Measurements from ENCODE around the gene CCNO. TPM values are rescaled to one million over a fixed set of nuclear protein-coding genes. Genes with fewer than 3 reads are reported as not detected.
A peak's percentile ranks its signal among the peaks of the same experiment; 100 is the strongest.

The CCNO gene
- total and polyA plus RNA-seq, 2 donors (not counting 3 experiments of a cell fraction or from before 2014, with no cell fraction given), result 0.37 to 0.58 TPM

DNA sequence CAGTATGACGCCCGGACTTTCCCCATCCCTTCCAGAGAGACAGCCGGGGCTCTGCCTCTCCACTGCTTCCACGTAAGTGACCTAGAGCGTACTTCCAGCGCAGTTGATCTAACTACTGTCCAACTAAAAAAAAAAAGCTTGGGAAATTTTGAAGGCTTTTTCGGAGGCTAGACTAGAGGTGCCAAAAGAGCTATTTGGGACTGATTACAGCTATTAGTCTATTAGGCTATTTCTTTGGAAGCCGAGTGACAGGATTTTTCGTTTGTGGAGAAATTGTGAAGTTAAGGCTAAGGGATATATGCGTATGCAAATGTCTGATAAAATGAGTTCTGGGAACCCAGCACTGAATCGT, 1.5 kb downstream of the CCNO start:
- H3K79me2 ChIP-seq (ENCODE audit: control insufficient read depth, insufficient read depth, low read length), result no peaks in the 10 kb centered on the region
- peak overlapping the region in 1 of 3 experiments; percentile 44 for H3K4me3 ChIP-seq (replicated peaks in 1 of 3; ENCODE audit: insufficient read depth in 1 of 3, low read depth in 1 of 3, low read length in 3 of 3)
- no peaks in the 10 kb centered on the region for H3K9me1 ChIP-seq (replicated peaks; ENCODE audit: control insufficient read depth, extremely low read depth, insufficient read depth, low read length)
- no peak overlapping the region for H2AFZ ChIP-seq (ENCODE audit: low read depth, low read length)
- BruUV-seq (replicated peaks), result no TSS peak
- H3K4me2 ChIP-seq (ENCODE audit: insufficient read depth, low read length), result no peak overlapping the region
- intact Hi-C loops (cut with micrococcal nuclease) (loop anchor here (2.0 to 5.0 kb wide), 3 partner anchors 59 to 300 kb away; partner anchors contain the start of genes CDC20B, DHX29, MTREX and PLPP1), dilution Hi-C loops (cut with MboI; ENCODE audit: extremely low pct_ligation_motif_present, low sequenced_read_pairs) (loop anchor here (10.0 kb wide), 1 partner anchor 67 kb away; the partner anchor contains the start of gene GPX8)
- H3K9me3 ChIP-seq (replicated peaks; ENCODE audit: control insufficient read depth, insufficient read depth, low read length), result no peaks in the 10 kb centered on the region
- CTCF ChIA-PET, result interaction anchor here (0.6 to 2.6 kb wide), 6 partner anchors 11 to 72 kb away, joined by 3 to 11 read pairs (median 4); partner anchors contain the start of genes CDC20B and GPX8
- H3K9ac ChIP-seq (replicated peaks; ENCODE audit: extremely low read depth, insufficient read depth, low read length), result no peak overlapping the region
- DNase-seq (ENCODE audit: low read depth, low spot score) (peak; percentile 52), FAIRE-seq (peak; percentile 48)
- POLR2A ChIA-PET, result no interaction called here
- peaks cover 52 to 58% of the 10 kb centered on the region in 2 experiments for H3K27me3 ChIP-seq (ENCODE audit: control insufficient read depth in 2 of 2, insufficient read depth in 2 of 2, low read length in 2 of 2)
- peak; percentile 53 for TF ChIP-seq EZH2 (IDR thresholded peaks at IDR 0.05; ENCODE audit: borderline replicate concordance, low read depth, low read length, severe bottlenecking)
- no peak for TF ChIP-seq FOS (IDR thresholded peaks at IDR 0.05; ENCODE audit: borderline replicate concordance, insufficient read depth, low read length)
- no peaks in the 10 kb centered on the region for H4K20me1 ChIP-seq (replicated peaks; ENCODE audit: control insufficient read depth, extremely low read depth, insufficient read depth, low read length)
- peaks cover 29% of the 10 kb centered on the region for H3K4me1 ChIP-seq (ENCODE audit: control insufficient read depth, extremely low read depth, insufficient read depth, low read length)
- H3K36me3 ChIP-seq (ENCODE audit: control insufficient read depth in 2 of 2, extremely low read depth in 1 of 2, insufficient read depth in 2 of 2, low read length in 2 of 2), result no peaks in the 10 kb centered on the region
- H3K27ac ChIP-seq (ENCODE audit: insufficient read depth, low read depth, low read length), result no peak overlapping the region

DNA sequence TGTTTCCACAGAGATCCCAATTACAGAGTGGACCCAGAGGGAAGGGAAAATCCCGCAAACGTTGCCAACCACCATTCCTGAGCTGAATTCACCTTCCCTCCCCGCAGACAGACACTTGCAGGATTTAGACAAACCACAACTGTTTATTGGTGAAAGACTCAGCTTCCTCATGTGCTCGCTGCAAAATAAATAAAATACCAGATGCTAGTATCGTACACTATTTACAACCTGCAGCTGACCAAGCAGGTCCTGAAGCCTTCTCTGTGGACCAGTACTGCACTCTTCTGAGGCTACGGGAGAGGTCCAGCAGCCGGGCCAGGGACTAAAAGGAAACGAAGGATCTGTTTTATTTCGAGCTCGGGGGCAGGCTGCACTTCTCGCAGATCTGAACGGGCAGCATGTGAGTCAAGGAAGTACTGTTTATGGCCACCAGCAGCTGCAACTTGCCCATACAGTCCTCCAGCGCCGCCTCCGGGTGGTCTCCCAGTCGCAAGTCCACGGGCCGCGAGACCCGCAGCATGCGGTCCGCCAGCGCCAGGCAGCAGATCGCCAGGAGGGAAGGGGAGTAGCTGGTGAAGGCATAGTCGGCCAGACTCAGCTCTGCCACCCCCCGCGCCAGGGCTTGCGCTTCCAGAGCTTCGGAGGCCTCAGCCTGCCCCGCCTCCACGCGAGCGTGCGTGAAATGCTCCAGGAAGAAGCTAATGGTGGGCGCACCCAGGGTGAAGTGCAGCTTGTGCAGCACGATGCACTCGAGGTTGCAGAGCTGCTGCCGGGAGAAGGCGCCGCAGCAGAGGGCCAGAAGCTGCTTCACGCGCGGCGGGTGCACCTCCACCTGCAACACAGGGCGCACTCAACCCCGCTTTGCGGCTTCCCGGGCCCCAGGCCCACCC, 2.1 kb downstream of the CCNO start:
- Histone ChIP-seq H3K9me3 (replicated peaks; ENCODE audit: control insufficient read depth, insufficient read depth, low read length) (no peaks in the 10 kb centered on the region), H3K9ac (replicated peaks; ENCODE audit: extremely low read depth, insufficient read depth, low read length) (no peak overlapping the region), H3K36me3 (ENCODE audit: control insufficient read depth in 2 of 2, extremely low read depth in 1 of 2, insufficient read depth in 2 of 2, low read length in 2 of 2) (no peaks in the 10 kb centered on the region), H3K4me3 (replicated peaks in 1 of 3; ENCODE audit: insufficient read depth in 1 of 3, low read depth in 1 of 3, low read length in 3 of 3) (peak overlapping the region in 1 of 3 experiments; percentile 17), H2AFZ (ENCODE audit: low read depth, low read length) (no peak overlapping the region), H4K20me1 (replicated peaks; ENCODE audit: control insufficient read depth, extremely low read depth, insufficient read depth, low read length) (no peaks in the 10 kb centered on the region), H3K4me1 (ENCODE audit: control insufficient read depth, extremely low read depth, insufficient read depth, low read length) (peaks cover 29% of the 10 kb centered on the region), H3K79me2 (ENCODE audit: control insufficient read depth, insufficient read depth, low read length) (no peaks in the 10 kb centered on the region), H3K27me3 (ENCODE audit: control insufficient read depth in 2 of 2, insufficient read depth in 2 of 2, low read length in 2 of 2) (peaks cover 53 to 63% of the 10 kb centered on the region in 2 experiments), H3K9me1 (replicated peaks; ENCODE audit: control insufficient read depth, extremely low read depth, insufficient read depth, low read length) (no peaks in the 10 kb centered on the region), H3K4me2 (ENCODE audit: insufficient read depth, low read length) (no peak overlapping the region), H3K27ac (ENCODE audit: insufficient read depth, low read depth, low read length) (no peak overlapping the region)
- TF ChIP-seq FOS (IDR thresholded peaks at IDR 0.05; ENCODE audit: borderline replicate concordance, insufficient read depth, low read length), result no peak
- no peak for TF ChIP-seq JUN (IDR thresholded peaks at IDR 0.05; ENCODE audit: borderline replicate concordance, insufficient read depth, insufficient read length, low read depth)
- peak; percentile 78 for TF ChIP-seq EZH2 (IDR thresholded peaks at IDR 0.05; ENCODE audit: borderline replicate concordance, low read depth, low read length, severe bottlenecking)
- TF ChIP-seq POLR2A (IDR thresholded peaks at IDR 0.05; ENCODE audit: low read depth, low read length), result no peak
- no peak for TF ChIP-seq POLR2AphosphoS5 (IDR thresholded peaks at IDR 0.05; ENCODE audit: insufficient read depth, low read depth, low read length)
- no peak for TF ChIP-seq GATA2 (IDR thresholded peaks at IDR 0.05; ENCODE audit: insufficient read depth, insufficient read length, low read depth, low read length)
- TF ChIP-seq, protein P1, sequence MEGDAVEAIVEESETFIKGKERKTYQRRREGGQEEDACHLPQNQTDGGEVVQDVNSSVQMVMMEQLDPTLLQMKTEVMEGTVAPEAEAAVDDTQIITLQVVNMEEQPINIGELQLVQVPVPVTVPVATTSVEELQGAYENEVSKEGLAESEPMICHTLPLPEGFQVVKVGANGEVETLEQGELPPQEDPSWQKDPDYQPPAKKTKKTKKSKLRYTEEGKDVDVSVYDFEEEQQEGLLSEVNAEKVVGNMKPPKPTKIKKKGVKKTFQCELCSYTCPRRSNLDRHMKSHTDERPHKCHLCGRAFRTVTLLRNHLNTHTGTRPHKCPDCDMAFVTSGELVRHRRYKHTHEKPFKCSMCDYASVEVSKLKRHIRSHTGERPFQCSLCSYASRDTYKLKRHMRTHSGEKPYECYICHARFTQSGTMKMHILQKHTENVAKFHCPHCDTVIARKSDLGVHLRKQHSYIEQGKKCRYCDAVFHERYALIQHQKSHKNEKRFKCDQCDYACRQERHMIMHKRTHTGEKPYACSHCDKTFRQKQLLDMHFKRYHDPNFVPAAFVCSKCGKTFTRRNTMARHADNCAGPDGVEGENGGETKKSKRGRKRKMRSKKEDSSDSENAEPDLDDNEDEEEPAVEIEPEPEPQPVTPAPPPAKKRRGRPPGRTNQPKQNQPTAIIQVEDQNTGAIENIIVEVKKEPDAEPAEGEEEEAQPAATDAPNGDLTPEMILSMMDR (IDR thresholded peaks at IDR 0.05; ENCODE audit: extremely low read depth in 1 of 2, insufficient read depth in 1 of 2, low read depth in 1 of 2, low read length in 2 of 2), result peak in 1 of 2 donors; percentile 19
- TF ChIP-seq MYC (IDR thresholded peaks at IDR 0.05; ENCODE audit: low read depth, low read length), result no peak
- TF ChIP-seq, protein P2, sequence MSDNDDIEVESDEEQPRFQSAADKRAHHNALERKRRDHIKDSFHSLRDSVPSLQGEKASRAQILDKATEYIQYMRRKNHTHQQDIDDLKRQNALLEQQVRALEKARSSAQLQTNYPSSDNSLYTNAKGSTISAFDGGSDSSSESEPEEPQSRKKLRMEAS (IDR thresholded peaks at IDR 0.05; ENCODE audit: insufficient read depth, insufficient read length), result no peak
- no TSS peak for BruUV-seq (replicated peaks)
- FAIRE-seq (peak; percentile 55), DNase-seq (ENCODE audit: low read depth, low spot score) (peak; percentile 48)
- intact Hi-C loops (cut with micrococcal nuclease), result loop anchor here (5.0 kb wide), 2 partner anchors 76 to 301 kb away; partner anchors contain the start of genes DHX29, MTREX and PLPP1
- CTCF ChIA-PET, result interaction anchor here (0.6 to 2.6 kb wide), 5 partner anchors 10 to 71 kb away, joined by 3 to 11 read pairs (median 5); partner anchors contain the start of genes CDC20B and GPX8
- dilution Hi-C loops (cut with MboI; ENCODE audit: extremely low pct_ligation_motif_present, low sequenced_read_pairs), result loop anchor here (10.0 kb wide), 1 partner anchor 66 kb away; the partner anchor contains the start of gene GPX8
- POLR2A ChIA-PET, result no interaction called here

All from endothelial cell of umbilical vein (primary cell).